NCI-H2196 treated with DMSO at 0.1 percent for 48 hours (cell line): Measurements from ENCODE around the gene NFATC4.
"Not testable (repeated sequence)": the region's sequence is repeated elsewhere in the genome, so short reads cannot be mapped to it uniquely, and the experiment has no call there.

Experiments
- DNase-seq: peaks from one replicate; lab custom pipeline; 2025; ENCODE audit not compliant: unreplicated experiment; lab: John Stamatoyannopoulos, UW

NFATC4 gene

DNA sequence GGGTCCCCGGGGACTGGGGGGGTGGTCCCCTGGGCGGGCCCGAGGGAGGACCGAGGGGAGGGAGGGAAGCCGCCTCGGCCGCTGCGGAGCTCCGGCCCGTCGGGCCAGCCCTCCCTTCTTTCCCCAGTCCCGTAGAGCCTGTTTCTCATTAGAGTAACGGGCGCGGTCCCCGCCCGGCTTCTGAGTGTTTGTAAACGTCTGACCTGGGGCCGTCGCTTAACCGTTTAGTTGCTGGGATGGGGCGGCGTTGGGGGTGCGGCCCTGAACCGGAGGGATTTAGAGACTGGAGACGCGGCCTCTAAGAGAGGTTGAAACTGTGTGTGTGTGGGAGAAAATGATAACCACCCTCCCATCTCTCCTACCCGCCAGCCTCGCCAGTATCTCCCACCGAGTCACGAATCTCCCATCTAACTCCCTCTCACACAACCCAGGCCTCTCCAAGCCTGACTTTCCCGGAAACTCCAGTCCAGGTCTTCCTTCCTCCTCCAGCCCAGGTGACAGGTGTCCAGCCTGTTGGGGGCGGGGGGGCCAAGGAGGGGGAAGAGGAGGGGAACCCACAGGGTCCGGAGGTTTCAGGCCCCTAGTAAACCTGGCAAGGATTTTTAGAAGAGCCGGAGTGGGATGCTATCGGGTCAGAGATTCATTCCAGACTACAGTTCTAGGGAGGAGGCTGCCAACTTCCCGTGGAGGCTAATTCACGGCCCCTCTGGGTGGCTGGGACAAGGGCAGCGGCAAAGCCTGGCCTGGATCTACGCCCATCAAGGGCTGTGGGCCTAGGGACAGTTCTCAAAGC is 1.1 kb upstream of the NFATC4 start:
- peak; percentile 93 for DNase-seq

DNA sequence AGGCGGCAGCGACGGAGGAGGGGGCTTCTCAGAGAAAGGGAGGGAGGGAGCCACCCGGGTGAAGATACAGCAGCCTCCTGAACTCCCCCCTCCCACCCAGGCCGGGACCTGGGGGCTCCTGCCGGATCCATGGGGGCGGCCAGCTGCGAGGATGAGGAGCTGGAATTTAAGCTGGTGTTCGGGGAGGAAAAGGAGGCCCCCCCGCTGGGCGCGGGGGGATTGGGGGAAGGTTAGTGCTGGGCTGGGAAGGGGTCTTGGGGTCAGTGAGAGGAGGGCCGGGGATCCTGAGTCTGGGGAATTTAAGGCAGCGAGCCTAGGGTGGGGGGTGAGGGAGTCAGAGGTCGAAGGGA is 203 bp downstream of the NFATC4 start:
- DNase-seq, result no peak

DNA sequence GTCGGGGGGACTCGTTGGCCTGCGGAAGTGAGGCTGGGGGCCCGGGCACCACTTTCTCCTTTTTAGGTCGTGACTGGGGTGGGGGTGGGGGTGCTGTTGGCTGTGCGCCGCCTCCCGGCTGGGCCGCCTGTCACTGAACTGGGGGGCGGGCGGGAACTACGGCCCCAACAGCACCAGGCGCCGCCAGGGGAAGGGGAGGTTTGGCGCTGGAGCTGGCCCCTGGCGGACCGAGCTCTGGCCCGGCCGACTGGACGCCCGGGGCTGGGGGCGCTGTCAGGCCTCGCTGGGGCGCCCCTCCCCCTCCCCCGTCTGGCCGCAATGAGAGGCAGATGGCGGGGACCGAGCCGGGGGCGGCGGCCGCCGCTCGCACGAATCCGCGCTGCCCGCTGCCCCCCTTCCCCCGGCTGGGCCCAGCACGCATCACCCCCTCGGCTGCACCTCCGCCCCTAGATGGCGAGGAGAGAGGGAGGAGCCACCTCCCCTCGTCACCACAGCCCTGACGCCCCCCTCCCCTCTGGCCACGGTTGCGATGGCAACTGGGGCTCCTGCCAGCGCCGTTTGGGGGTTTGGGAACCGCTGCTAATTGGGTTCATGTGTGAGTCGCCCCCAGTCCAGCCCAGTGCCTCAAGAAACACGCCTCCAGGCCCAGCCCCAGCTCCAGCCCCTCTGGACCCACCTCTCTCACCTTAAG is 723 bp downstream of the NFATC4 start:
- no peak for DNase-seq

DNA sequence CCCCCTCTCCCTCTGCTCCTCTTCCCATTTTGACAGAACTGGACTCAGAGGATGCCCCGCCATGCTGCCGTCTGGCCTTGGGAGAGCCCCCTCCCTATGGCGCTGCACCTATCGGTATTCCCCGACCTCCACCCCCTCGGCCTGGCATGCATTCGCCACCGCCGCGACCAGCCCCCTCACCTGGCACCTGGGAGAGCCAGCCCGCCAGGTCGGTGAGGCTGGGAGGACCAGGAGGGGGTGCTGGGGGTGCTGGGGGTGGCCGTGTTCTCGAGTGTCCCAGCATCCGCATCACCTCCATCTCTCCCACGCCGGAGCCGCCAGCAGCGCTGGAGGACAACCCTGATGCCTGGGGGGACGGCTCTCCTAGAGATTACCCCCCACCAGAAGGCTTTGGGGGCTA is 1.5 kb downstream of the NFATC4 start:
- DNase-seq, result no peak

DNA sequence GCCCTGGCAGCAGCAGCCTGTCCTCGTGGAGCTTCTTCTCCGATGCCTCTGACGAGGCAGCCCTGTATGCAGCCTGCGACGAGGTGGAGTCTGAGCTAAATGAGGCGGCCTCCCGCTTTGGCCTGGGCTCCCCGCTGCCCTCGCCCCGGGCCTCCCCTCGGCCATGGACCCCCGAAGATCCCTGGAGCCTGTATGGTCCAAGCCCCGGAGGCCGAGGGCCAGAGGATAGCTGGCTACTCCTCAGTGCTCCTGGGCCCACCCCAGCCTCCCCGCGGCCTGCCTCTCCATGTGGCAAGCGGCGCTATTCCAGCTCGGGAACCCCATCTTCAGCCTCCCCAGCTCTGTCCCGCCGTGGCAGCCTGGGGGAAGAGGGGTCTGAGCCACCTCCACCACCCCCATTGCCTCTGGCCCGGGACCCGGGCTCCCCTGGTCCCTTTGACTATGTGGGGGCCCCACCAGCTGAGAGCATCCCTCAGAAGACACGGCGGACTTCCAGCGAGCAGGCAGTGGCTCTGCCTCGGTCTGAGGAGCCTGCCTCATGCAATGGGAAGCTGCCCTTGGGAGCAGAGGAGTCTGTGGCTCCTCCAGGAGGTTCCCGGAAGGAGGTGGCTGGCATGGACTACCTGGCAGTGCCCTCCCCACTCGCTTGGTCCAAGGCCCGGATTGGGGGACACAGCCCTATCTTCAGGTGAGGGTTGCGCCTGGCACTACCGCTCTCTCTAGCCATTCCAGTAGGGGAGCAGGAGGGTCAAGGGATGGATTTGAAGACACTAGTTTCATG is 2.1 kb downstream of the NFATC4 start:
- DNase-seq, result no peak

DNA sequence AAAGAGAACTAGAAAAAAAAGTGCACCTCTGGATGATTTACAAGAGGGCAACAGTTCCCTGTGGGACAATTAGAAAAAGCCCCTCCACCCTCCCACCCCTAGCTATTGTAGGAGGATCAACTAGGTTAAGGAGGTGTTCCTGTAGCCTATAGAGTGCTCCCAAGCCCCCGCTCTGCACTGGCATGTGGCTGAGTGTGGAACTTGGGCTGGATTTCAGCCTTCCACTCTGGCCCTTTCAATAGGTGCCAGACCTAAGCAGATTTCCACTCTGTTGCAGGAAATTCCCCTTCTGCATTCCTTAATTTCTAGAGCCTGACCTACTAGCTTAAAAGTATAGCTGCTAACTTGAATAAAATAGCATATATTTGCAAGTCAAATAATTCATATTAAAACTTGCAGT is 2.8 kb downstream of the NFATC4 start:
- no peak for DNase-seq

DNA sequence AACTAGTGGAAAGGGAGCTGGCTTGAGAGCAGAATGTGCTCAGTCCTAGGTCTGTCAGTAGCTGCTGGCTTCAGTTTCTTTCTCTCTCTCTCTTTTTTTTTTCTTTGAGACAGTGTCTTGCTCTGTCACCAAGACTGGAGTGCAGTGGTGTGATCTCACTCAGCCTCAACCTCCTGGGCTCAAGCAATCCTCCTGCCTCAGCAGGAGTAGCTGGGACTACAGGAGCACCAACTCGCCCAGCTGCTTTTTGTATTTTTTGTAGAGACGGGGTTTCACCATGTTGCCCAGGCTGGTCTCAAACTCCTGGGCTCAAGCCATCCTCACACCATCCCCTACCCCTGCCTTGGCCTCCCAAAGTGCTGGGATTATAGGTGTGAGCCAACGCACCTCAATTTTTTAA is 3.6 kb downstream of the NFATC4 start:
- DNase-seq, result not testable (repeated sequence)

DNA sequence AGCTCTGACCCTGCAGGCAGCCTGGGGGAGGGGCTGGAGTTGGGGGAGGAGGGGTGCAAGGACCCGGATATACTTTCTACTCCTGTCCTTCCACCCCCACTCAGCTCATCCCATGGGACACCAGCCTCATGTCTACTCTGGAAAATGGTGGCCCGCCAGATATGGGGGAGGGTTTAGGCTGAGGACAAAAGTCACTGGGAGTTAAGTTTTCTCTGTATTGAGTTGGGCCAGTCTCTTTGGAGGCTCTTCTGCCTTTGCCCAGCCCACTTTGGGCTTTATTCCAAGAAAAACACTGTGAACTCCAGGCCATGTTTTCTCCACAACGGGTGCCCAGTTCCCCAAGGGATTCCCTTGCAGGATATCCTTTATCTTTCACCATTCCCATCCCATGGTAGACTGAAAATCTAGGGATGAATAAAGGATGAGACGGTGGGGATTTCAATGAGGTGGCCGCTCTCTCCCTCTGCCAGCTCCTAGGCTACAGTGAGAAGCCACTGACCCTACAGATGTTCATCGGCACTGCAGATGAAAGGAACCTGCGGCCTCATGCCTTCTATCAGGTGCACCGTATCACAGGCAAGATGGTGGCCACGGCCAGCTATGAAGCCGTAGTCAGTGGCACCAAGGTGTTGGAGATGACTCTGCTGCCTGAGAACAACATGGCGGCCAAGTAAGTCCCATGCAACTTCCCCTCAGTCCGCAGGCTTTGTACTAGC is 4.9 kb downstream of the NFATC4 start:
- DNase-seq, result no peak

DNA sequence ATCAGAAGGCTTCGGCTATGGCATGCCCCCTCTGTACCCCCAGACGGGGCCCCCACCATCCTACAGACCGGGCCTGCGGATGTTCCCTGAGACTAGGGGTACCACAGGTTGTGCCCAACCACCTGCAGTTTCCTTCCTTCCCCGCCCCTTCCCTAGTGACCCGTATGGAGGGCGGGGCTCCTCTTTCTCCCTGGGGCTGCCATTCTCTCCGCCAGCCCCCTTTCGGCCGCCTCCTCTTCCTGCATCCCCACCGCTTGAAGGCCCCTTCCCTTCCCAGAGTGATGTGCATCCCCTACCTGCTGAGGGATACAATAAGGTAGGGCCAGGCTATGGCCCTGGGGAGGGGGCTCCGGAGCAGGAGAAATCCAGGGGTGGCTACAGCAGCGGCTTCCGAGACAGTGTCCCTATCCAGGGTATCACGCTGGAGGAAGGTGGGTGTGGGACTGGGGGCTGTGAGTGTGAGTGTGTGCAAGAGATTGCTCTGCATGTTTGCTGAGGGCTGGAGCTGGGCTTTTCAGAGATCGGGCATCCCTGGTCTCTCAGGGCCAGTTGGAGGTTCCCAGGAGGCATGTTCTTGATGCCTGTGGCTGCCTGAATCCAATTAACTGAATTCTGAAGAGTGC is 8.6 kb downstream of the NFATC4 start:
- no peak for DNase-seq

DNA sequence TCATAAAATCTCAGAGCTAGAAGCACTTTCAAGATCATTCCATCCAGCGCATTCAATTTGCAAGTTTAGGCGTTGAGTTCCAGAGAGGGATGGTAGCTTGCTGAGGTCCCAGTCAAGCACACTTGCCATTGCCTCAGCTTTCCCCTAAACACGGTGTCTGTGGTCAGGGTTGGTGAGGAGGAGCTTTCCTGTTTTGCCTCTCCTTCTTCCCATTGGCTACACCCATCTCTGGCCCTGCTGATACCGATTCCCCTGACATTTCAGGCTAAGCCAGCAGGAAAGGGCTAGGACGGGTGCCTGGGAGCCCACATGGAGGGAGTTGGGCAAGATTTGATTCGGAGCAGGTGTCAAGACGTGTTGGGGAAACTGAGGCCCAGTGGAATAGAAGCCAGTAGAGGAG is 9.1 kb downstream of the NFATC4 start:
- no peak for DNase-seq

DNA sequence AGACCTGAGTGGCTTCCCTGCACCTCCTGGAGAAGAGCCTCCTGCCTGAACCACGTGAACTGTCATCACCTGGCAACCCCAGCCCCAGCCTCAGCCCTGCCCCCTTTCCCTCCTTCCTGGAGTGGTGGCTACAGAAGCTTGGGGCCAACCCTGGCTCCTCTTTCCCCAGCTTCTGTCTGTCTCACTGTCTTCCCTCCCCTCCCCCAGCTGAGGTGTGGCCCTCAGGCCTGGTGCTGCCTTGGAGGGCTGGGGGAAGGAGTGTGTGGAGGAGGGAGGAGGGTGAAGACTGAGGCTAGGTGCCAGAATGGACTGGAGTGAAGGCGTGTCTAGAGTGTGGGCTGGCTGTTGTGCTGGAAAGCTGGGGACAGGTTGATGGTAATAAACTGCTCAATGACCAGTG is 9.7 kb downstream of the NFATC4 start:
- peak; percentile 65 for DNase-seq

DNA sequence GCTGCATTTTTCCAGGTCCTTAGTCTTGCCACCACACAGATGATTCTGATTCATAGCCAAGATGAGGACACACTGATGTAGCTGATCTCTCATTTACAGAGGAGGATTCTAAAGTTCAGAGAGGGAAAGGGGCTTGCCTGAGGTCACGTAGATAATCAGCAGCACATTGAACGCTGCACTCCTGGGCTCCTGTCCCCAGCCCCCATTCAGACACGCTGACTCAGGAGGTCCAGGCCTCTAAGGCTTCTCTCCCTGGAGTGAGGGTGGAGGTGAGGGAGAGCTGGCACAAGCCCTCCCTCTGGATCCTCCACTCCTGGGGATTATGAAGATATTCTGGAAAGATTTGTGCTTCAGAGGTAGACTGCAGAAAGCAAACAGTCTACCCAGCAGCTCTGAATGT is 10.3 kb downstream of the NFATC4 start:
- DNase-seq, result no peak

DNA sequence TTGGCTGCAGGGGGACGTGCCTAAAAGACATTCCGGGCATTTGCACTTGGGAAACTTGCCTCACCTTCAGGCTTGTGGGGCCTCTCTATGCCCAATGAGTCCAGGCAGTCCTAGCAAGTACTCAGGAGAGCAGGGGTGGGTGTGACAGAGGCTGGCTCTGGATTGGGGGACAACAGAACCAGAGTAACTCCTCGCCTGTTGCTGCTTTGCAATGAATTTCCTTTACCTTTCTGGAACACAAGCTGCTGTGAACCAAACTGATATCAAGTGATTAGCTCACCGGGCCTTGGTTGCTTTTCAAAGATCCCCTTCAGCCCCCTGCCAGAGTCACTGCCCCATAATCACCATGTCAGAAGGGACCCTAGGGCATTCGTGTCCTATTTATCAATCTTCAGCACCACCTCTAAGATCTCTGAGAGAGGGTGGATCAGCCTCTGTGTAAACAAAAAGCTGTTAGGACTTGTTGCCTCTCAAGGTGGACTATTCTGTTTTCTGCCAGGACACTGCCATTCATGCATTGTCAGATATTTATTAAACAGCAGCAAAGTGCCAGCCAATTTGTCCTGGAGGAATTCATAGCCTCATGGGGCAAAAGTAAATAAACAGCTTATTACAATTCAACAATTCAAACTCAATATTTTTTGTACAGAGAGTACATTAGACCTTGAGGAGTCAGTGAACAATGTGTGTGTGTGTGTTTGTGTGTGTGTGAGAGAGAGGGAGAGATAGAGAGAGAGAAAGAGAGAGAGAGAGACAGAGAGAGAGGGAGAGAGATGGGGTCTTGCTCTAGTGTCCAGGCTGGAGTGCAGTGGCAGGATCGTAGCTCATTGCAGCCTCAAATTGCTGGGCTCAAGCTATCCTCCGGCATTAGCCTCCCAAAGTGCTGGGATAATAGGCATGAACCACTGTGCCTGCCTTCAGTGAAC is 11.3 kb downstream of the NFATC4 start:
- no peak for DNase-seq

DNA sequence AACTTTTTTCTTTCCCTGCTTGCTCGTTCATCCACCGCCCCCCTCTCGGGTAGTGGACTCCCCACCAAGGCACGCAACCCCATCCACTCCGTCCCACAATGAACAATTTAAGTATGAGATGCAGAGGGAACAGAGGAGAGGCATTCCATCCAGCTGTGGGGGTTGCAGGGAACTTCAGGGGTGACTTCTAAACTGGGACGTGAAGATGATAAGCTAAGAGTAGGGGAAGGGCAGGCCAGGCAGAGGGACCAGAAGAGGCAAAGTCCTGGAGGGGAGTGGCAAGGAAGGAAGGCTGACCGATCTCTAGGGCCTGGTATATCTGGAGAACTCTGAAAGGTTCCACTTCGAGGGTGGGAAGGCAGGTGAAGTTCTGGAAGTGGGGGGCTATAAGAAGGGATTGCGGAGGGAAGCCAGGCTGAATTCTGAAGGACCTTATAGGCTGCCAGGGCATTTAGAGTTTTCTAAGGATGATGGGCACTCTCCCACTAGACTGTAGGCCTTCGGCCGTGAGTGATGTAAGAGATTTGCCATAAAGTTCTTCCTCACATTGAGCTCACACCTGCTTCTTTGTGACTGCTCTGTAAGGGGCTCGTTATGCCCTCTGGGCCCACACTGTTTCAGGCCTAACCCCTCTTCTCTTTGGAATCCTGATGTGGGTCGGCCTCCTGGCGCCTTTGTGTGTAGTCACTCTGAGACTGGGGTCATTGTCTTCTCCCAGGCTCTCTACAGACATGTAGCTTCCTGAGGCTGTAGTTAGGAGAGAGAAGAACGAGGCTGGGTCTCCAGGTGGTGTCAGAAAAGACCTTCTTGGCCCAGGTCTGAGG is 12.1 kb downstream of the NFATC4 start:
- no peak for DNase-seq

DNA sequence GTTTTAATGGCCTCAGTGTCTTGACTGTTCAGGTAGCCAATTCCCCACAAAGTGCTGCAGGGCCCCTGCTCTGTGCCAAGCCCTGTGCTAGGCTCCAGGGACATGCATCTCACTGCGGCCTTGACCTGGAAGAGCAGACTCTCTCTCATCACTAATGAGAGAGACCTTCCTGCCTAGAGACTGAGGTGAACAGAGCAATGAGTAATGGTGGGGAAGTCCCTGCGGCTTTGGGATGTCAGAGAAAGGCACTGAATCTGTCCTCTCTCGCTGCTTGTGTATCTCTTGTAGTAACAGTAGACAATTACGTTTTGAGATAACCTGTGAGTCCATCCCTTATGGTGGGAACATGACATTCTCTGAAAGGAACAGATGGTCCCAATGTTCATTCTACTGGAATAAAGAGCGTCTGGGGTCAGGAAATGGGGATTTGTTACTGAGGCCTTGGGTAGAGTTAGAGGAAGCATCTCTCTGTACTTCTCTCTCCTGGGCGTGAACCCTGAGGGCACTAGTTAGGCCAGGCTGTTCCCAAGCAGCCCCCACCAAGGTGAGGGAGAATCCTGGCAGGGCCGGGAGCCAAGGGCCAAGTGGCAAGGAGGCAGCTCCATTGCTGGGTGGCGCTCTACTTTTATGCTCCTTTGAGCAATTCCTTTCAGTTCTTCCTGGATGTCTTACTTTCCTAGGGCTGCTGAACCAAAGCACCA is 13.5 kb downstream of the NFATC4 start:
- DNase-seq, result no peak

DNA sequence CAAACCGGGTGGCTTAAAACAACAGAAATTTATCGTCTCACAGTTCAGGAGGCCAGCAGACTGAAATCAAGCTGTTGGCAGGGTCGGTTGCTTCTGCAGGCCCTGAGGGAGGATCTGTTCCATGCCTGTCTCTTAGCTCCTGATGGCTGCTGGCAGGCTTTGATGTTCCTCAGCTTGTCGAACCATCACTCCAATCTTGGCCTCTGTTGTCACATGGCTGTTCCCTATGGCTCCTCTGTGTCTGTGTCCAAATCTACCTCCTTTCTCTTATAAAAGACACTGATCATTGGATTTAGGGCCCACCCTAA is 14.0 kb downstream of the NFATC4 start:
- no peak for DNase-seq

DNA sequence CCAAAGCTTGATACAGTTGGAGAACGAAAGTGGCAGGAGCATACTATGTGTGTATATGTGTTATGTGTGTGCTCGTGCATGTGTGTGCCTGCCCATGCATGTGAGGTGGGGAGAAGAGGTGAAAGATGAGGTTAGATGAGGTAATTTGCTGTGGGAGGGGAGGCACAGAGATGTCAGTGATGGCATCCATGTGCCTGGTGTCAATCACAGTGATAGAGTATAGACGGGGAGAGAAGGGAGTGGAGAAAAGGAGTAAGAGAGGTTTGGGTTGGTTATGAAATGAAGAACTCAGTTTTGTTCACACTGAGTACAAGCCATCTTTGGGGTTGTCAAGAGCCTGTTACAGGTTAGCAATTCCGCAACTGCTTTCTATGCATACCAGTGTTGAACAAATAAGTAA is 16.2 kb downstream of the NFATC4 start:
- DNase-seq, result no peak

DNA sequence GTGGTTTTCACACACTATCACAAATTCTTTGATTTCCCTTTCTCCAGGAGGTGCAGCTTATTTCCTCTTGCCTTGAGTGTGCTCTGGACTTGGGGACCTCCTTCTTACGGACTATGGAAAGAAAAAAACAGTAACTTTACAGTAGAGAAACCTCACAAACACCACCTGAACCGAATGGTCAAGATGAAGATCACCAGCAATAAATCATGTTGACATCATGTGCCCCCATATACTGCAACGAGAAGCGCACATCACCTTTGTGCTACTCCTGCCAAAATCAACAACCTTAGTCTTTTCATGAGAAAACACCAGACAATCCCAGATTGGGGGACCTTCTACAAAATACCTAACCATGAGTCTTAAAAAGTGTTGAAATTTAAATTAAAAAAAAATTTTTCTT is 17.5 kb downstream of the NFATC4 start:
- no peak for DNase-seq

DNA sequence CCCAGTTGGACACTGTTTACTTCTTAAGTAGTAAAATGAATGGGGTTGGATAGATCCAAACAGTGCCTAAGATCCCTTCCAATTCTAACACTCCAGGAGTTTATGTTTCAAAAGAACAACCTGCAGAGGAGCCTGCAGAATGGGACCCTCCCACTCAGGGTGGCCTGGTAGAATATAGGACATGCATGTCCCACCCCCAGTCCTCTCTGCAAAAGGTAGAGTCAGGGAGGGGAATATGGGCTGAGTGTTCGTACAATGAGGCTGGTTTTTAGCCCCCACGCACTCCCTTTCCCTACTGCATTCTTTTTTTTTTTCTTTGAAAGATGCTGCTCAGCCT is 19.0 kb downstream of the NFATC4 start:
- no peak for DNase-seq
